Measurements from ENCODE around the gene GALNT15.

GALNT15 gene

DNA sequence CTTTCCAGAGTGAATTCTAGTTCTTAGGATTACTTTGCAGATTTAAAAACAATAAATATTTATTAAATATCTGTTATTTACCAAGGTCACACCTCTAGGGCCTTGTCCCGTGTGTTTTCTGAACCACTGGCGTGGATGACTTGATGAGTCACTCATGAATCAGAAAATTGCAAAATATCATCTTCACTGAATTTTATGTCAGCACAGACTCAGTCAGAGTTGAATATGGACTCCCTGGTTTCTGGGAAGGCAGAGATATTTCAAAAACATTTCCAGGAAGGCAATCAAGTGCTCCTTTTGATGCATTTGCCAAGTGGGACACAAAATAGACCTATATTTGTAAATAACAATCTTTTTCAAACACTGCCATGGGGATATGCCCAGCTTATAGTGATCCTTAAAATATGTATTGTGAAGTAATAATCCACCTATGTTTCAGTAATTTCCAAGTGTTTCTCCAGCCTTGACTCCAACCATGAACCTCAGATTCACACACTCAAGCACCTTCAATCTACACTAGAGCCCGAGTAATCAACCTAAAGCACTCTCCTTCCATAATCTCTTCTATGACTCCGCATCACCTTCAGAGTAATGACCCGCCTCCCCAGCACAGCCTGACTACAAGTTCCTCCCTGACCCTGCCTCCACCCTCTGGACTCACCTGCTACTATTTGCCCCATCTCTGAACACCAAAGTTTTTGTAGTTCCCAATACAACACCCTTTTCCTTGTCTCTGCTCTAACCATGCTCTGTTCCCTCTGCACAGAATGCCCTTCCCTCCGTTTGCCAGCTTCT is 65.9 kb downstream of the GALNT15 start:
- TF ChIP-seq, protein P1, sequence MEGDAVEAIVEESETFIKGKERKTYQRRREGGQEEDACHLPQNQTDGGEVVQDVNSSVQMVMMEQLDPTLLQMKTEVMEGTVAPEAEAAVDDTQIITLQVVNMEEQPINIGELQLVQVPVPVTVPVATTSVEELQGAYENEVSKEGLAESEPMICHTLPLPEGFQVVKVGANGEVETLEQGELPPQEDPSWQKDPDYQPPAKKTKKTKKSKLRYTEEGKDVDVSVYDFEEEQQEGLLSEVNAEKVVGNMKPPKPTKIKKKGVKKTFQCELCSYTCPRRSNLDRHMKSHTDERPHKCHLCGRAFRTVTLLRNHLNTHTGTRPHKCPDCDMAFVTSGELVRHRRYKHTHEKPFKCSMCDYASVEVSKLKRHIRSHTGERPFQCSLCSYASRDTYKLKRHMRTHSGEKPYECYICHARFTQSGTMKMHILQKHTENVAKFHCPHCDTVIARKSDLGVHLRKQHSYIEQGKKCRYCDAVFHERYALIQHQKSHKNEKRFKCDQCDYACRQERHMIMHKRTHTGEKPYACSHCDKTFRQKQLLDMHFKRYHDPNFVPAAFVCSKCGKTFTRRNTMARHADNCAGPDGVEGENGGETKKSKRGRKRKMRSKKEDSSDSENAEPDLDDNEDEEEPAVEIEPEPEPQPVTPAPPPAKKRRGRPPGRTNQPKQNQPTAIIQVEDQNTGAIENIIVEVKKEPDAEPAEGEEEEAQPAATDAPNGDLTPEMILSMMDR (conservative IDR thresholded peaks at IDR 0.05; ENCODE audit: low read depth, low read length), result no peak

DNA sequence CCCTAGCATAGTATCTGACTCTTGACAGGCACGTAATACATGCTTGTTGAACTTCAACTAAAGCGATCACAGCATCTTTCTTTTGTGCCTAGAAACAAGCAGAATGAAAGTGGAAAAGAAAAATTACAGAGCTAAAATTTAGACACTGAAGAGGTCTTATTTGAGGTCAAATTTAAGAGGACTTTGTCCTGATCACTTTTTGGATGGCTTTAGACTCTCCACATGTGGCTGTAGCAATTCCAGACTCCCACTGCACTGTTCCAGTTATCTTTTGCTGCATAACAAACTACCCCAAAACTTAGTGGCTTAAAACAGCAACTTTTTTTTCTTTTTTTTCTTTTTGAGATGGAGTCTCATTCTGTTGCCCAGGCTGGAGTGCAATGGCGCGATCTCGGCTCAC is 66.7 kb downstream of the GALNT15 start:
- DNase-seq (ENCODE audit: low read depth), result no peak
- TF ChIP-seq, protein P1 (conservative IDR thresholded peaks at IDR 0.05; ENCODE audit: low read depth, low read length), result no peak
- H3K4me3 ChIP-seq (ENCODE audit: low read depth, low read length), result no peak overlapping the region

More for the DNA sequence above, 65.9 kb downstream of the GALNT15 start:
- peak; percentile 82 for DNase-seq (ENCODE audit: low read depth)
- no peak overlapping the region for H3K4me3 ChIP-seq (ENCODE audit: low read depth, low read length)

DNA sequence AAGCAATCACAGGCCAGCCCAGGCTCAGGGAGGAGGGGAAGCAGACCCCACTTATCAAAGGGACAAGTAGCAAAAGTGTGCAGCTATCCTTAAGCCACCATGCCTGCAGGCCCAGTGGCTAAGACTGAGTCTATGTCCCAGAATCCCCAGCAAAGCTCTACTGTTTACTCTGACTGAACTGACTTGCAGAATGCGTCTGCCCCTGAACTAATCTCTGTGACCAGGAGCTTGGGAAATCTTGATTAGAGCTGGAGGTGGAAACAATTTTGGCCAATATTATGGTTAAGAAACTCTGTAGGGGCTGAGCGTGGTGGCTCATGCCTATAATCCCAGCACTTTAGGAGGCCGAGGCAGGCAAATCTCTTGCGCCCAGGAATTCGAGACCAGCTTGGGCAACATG is 67.7 kb downstream of the GALNT15 start:
- DNase-seq (ENCODE audit: low read depth), result no peak
- TF ChIP-seq, protein P1 (conservative IDR thresholded peaks at IDR 0.05; ENCODE audit: low read depth, low read length), result no peak
- H3K4me3 ChIP-seq (ENCODE audit: low read depth, low read length), result no peak overlapping the region

DNA sequence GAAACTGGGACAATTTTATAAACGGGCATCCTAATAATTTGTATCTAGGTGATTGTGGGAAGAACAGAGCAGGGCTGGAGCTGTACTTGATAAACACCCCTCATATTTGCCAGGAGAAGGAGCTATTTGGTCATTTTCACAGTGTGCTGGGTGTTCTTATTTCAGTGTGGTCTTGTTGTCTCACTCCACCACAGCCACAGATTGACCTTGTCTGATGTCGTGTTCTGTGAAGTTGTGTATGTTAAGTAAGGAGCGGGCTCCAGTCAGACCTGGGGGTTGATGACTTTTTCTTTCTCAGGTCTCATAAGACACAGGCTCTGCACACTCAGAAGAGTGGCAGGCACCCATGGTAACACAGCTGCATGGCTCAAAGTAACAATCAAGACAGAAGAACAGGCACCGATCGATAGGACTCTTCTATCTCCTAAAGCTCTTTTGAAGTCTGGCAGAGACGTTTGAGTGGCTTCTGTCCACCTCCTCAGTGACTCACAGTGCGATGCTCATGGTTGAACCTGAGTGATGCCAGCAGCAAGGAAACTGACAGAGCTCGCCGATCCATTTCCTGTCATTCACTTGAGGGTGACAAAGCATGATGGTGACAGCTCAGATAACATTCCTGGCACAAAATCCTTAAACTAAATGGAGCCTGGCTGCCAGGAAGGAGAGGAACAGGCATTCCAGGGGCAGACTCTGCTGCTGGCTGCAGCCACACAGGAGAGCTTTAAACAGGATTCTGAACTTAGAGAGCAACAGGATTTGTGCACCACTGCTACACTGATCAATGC is 69.4 kb downstream of the GALNT15 start:
- no peak overlapping the region for H3K4me3 ChIP-seq (ENCODE audit: low read depth, low read length)
- peak; percentile 55 for DNase-seq (ENCODE audit: low read depth)
- TF ChIP-seq, protein P1 (conservative IDR thresholded peaks at IDR 0.05; ENCODE audit: low read depth, low read length), result no peak

DNA sequence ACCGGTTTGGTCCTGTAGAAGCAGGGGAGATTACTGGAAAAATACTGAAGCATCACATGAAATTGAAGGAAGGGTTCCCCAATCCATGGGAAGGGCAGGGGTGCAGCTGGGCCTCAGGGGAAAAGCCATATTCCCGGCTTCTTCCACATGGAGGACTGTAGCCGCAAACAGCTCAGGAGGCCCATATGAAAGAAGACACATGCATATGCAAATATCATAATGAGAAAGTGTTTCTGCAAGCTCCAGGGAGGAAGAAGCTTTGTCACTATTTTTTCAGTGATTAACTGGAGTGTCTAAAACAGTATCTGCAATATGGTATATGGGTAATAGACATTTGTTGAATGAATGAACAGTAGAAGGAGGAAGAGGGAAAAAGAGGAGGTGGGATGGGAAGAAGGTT is 71.1 kb downstream of the GALNT15 start:
- TF ChIP-seq, protein P1 (conservative IDR thresholded peaks at IDR 0.05; ENCODE audit: low read depth, low read length), result no peak
- no peak overlapping the region for H3K4me3 ChIP-seq (ENCODE audit: low read depth, low read length)
- DNase-seq (ENCODE audit: low read depth), result no peak

DNA sequence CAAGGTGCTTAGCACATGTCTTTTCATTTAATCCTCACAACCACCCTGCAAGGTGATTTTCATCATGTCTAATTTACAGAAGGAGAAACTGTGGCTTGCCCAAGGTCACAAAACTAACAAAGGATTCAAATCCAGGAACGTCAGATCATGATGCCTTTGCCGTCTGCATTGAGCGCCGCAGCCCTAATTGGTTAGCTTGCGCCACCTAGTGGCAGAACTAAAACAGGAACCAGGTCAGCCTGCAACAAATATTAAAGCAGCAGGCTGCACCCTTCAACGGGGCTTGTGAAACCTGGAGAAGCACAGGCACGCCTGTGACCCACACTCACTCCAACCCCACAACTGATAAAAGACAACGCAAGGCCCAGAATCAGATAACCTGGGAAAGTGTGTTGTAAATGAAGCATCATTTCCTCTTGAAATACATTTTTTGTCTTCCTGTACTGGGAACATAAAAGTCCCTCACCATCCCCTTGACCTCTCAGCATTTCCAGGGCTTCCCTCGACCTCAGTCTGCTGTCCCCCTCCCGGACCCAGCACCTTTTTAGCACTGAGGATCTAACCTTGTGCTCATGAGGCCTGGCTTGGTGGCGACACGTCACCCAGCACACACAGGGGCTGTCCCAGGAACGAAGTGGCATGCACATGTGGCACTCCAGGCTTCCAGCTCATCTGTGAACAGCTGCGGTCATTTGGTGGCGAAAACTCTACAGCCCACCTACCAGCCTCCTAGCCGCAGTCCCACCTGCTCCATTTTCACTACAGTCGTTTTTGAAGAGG is 73.0 kb downstream of the GALNT15 start:
- TF ChIP-seq, protein P1 (conservative IDR thresholded peaks at IDR 0.05; ENCODE audit: low read depth, low read length), result peak; percentile 96
- DNase-seq (ENCODE audit: low read depth), result peak; percentile 90
- no peak overlapping the region for H3K4me3 ChIP-seq (ENCODE audit: low read depth, low read length)

Data from choroid plexus epithelial cell (primary cell).